ENCODE data around the gene LINS1. TPM values are rescaled to one million over a fixed set of nuclear protein-coding genes. Genes with fewer than 3 reads are reported as not detected.

Gene LINS1
- total RNA-seq, 1 experiment from 2014 or later = 14.4 TPM

DNA sequence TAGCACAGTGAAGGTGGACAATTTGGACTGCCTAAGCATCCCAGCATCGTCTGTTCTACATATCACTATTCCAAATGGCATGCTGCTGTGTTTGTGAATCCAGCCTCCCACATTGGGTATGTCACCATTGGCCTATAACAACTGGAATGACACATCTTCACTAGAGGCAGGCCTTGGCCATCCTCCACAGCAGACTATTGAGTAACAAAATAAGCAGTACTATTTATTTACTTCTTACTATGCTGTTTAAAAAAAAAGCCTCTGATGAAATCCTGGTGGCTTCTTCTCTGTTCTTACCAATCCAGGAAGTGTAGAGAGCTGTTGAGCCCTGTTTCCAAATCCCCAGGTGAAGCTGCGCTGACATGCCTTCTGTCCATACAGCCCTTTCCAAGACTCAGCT, 42.7 kb downstream of the LINS1 start:
- no peak for DNase-seq (ENCODE audit: low spot score)

DNA sequence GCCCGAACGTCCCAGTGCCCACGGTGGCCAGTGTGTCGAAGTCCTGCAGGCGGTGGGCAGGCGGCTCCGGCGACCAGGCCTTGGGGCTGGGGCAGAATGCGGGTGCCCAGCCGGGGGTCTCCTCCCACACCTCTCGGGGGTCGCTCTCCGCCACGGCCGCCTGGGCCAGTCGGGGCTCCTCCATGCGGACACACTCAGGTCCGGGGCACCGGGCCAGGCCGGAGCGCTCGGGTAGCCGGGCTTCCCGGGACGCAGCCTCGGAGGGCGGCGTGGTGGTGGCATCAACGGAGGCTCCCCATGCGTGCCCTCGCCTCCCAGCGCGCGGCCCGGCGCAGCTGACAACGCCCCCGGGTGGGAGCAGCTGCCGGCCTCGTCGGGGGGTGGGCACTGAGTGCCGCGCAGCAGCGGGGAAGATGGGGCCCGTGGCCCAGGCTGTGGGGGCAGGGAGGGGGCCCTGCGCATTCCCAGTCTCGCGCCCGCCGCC, 43.2 kb downstream of the LINS1 start:
- no peak for DNase-seq (ENCODE audit: low spot score)

DNA sequence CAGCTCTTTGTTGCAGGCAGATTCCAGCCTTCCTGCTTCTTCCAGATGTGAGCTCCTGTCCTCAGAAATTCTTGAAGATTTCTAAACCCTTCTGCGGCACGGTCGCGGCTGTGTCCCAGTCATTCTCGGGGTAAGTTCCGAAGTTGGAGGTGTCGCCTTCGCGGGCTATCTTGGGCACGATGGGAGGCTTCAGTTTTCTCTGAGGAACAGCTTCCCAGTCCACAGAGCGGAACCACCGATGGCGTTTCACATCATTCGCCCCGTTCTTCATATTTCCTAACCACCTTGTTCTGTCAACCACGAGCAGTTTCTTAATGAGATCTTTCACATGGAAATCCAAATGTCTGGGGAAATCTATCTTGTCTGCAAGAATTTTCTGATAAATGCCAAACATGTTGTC, 48.5 kb downstream of the LINS1 start:
- DNase-seq (ENCODE audit: low spot score) = no peak

DNA sequence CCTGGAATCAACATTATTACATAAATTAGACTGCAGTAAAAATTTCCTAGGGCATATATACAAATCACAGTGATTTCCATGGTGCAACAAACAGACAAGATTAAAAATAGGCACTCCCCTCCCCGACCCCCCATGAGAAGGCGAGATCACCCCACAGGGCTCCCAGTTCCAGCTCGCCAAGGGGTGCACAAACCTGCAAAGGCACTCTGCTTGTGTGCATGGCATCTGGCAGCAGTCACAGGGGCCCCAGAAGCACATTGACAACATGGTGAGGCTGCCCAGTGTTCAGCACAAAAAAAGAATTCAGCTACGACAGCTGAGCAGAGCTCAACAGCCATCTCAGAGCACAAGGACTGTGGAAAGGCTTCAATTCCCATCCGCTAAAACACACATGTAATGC, 54.0 kb downstream of the LINS1 start:
- DNase-seq (ENCODE audit: low spot score) = no peak

DNA sequence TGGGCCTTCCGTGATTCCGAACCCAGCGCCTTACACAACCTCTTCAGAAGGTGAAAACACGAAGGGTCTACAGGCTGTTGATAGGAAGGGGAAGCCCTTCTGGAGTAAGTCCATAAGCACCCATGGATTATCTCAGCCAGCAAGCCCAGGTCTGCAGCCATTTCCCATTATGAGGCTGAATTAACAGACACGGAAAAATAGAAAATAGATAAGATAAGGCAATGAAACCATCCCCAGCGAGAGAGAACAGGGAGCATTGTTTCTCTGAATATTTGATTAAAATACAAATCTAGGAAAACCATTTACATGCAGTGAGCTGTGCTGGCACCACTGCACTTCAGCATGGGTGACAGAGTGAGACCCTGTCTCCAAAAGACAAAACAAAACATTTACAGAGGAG, 57.0 kb downstream of the LINS1 start:
- DNase-seq (ENCODE audit: low spot score) = no peak

DNA sequence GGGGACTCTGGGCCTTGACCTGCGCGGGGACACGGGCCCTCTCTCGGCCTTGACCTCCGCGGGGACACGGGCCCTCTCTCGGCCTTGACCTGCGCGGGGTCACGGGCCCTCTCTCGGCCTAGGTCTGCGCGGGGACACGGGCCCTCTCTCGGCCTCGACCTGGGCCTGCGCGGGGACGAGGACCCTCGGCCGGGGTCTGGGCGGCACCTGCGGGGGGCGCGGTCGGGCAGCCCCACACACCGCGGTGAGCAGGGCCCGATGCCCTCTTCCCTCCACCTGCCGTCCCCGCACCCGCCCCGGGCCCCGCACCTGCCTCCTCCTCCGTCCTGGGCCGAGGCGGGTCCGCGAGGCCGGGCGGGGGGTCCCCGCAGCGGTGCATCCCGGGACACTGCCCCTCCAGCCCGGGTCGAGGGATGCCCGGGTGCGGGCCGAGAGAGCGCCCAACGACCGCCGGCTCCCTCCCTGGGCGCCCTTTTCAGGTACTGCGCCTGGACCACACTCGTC, 57.6 kb downstream of the LINS1 start:
- DNase-seq (ENCODE audit: low spot score) = no peak

DNA sequence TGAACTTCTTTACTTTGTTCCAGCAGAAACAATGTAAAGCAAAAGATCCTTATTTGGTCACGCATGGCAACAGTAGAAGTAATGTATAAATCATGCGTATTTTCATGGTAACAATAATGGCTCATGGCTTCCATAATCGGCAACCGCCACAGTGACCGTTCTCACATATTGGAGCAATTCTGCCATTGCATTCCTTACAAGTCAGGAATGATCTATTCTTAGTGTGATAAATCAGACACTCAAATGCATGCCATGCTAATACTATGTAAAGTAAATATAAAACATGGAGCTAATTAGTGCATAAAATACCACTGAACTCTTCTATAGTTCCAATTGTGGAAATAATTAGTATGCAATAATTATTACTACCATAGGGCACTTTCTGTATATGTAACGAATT, 59.7 kb downstream of the LINS1 start:
- DNase-seq (ENCODE audit: low spot score) = no peak

DNA sequence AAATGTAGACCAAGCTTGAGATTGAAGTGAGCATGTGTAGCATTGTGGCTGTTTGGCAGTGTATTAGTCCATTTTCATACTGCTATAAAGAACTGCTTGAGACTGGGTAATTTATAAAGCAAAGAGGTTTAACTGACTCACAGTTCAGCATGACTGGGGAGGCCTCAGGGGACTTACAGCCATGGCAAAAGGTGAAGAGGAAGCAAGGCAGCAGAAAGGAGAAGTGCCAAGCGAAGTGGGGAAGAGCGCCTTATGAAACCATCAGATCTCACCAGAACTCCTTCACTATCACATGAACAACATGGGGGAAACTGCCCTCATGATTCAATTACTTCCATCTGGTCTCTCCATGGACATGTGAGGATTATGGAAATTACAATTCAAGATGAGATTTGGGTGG, 64.7 kb downstream of the LINS1 start:
- no peak for DNase-seq (ENCODE audit: low spot score)

DNA sequence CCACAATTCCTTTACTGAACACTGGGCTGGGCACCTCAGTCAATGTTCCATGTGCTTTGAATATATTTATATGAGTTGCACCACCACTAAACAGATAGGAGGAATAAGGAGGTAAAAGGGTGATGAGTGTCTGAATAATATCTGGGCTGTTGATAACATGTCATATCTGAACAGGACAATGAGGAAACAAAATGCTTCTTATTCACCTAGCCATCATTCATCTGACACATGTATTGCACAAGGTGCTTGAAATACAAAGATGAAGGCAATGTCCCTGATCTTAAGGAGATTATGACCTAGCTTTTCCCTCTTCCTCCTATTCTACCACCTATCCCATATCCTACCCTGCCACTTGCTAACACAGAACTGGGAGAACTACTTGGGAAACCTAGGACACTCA, 65.3 kb downstream of the LINS1 start:
- DNase-seq (ENCODE audit: low spot score) = no peak

DNA sequence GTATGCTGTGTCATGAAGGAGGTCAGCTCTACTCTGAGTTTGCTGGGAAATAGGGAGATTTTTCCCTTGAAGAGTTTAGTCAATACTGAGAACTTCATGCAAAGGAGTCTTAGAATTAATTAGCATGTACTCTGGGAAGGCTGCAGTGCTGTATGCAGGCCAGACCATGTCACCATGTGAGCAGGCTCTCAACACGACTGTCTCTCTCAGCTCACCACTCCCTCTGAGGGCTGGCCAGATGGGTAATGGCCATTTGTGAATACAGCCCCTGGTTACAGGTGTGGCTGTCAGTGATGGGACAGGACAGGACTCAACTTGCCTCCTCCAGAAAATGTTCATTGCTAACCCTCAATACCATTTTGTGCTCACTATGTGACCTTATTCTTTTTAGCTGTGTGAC, 68.1 kb downstream of the LINS1 start:
- no peak for DNase-seq (ENCODE audit: low spot score)

DNA sequence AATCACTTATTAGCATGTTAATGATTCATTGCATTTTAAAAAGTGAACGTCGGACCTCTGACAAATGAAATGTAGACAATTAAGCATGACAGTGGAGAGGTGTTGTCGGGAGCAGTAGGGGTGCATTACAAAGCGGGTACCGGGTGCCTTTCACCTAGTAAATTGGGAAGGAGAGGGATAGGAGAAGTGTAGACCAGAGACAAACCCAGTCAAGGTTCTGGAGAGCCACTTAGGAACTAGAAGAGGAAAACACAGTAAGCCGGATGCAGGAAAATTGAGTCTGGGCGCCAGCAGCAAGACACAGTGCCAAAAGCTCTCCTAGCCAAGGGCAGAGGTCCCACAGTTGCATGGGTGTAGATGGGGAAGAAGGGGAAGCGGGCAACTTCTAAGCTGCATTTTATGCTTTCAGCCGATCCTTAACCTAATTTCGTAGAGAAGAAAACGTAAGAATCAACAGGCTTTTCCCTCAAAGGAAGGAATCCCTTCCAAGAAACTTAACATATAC, 70.1 kb downstream of the LINS1 start:
- no peak for DNase-seq (ENCODE audit: low spot score)

DNA sequence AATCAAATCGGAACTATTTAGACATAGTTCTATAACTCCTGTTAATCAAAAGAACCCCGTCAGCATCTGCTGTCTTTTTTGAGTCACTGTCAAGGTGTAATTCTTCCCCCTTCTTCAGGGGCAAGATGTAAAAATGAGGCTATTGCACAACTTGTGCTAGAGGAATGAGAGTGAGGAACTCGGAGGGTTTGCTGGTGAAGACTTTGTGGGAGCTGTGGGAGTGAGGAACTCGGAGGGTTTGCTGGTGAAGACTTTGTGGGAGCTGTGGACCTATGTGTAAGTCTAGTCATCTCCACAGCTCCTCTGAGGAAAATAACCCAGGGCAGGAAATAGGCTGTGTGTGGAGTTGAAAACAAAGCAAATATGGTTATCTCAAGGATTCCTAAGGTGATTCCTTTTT, 70.8 kb downstream of the LINS1 start:
- no peak for DNase-seq (ENCODE audit: low spot score)

DNA sequence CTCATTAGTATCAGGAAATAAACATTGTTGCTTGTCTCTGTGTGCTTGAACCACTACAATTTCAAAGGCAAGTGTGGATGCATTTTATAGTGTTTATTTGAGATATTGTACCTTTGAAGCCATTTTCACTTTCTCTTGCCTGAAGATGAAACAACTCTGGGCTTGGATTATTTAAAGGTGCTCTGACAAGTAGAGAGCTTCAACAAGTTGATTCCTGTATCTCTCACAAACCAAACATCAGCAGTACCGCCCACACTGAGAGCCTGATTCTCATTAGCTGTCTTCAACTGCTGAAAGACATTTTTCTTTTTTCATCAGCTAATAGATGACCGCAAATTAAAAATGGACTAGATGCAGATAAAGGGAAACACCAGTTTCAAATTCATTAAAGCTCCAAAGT, 72.4 kb downstream of the LINS1 start:
- DNase-seq (ENCODE audit: low spot score) = no peak

DNA sequence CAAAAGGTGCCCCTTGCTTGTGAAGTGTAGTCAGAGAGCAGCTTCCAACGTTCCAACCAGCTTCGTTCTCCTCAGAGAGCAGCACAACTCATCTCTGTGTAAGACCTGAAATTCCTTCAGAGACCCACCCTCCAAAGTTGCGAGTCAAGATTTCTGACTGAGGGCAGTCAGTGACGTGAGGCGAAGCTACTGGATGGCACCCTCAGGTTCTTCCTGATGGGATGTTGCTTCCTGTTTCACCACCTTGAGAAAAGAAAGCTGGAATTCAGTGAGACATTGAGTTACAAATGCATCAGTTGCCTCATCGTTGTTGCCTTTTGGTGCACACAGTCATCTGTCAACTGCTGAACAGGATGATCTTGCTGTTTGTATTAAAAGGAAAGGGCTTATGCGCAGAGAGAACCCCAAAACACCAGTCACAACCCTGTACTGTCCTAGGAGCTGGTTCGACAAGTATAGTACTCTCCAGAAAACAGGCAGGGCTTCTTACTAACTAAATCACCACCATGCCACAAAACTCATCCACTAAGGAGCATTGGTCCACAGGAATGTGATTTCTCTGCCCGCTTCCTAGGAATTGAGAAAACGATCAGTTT, 73.1 kb downstream of the LINS1 start, which contains the start of gene CERS3:
CERS3 (minus strand) TSS at position 118 of the 596 bp plus-strand sequence. CDS start 27,101 bp downstream, outside the sequence.
- DNase-seq (ENCODE audit: low spot score) = no peak

DNA sequence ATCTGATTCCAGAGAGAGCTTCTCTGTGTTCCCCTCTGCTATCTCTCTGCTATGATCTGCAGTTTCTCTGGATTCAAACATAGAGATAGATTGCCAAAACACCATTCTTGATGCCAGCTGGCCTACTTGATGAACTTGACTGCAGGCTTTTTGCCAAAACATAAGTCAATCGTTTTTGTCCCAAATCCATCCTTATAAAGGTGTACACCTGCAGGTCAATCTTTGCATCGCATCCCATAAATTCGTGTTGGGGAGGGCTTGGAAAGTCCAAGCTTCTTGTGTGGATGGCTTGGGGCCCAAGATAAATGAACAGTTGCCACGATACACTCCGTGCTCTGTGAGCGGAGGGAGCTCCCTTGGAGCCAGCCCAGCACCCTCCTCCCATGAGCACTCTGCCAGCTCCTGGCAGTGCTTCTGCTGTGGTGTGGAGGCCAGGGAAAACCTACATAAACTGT, 75.9 kb downstream of the LINS1 start:
- no peak for DNase-seq (ENCODE audit: low spot score)

DNA sequence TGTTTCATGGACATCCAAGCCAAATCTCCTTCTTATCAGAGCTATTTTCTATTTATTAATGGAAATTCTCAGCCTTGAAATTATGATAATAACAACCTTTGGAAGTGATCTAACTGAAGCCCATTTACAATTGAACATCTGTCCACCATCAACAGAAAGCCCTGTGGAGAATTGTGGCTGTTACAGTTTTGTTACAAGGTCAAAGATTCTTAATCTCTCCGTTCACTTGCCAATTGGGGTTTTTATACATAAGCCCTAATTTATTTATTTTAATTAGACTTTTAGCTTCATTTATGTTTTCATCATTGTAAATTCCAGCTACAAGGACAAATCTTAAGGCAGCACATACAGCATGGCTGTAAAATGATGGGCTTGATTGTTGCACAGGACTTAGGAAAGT, 76.5 kb downstream of the LINS1 start:
- no peak for DNase-seq (ENCODE audit: low spot score)

DNA sequence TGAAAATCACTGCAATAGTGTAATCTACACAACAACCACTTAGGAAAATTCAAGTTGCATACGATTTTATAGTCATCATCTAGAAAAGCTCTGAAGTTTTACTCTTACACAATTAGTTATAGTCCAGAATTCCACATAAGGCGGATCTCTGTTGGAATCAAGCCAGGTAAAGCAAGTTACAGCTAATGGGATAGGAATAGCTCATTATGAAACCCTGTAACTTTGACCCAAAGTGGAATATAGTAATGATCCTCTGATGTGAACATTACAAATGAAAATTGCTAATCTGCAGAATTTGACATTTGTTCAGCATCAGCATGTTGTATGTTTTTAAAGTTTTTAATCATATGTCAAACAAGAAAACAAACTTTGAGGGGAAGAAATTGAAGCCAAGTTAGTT, 77.7 kb downstream of the LINS1 start:
- DNase-seq (ENCODE audit: low spot score) = no peak

DNA sequence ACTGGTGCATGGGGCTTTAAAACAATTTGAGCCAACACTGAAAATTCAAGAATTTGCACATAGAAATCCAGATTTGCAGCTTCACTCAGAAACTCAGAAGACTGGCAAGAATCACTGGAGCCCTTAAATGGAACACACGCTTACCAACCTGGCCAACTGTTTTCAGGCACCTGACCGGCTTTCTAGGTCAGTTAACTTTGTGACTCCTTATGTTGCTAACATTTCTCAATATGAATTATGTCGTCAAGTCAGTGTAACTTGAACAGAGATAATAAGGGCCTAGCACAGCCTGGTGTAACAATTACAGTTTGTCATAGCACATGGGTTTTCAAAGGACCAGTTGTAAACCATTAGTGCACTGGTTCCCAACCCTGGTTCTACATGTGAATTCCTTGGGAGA, 80.1 kb downstream of the LINS1 start:
- DNase-seq (ENCODE audit: low spot score) = no peak

DNA sequence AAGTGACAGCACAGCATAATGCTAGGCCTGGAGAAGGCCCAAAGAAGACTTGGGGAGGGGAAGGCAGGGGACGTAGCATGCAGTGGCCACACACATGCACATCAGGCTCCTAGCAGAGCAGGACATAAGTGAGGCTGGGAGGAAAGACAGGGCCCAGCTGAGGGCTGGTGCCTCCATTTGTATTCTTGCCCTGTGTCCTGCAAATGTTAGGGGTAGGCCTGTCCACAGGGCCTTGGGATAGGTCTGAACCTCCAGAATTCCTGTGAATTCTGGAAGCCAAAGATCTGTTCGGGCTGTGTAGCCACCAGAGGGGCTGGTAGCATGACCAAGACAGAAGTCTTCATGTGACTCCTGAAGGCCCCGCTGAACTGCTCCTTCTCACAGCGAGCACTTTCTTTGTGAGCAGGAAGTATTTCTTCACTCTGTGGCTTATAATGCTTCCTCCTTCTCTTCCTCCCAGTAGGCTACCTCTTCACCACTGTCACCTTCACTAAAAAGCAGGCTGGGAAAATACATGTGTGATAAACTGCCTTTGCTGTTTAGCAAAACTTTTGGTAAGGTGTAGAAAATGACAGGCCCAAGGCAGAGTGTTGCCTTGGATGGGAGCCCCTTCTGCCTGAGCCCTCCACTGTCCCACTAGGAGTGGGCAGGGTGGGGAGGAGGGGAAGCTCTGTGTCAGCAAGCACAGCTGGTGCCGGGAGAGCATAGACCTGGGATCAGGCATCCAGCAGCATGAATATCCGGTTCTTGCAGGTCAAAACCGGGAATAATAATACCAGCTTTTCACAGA, 81.7 kb downstream of the LINS1 start:
- DNase-seq (ENCODE audit: low spot score) = no peak

DNA sequence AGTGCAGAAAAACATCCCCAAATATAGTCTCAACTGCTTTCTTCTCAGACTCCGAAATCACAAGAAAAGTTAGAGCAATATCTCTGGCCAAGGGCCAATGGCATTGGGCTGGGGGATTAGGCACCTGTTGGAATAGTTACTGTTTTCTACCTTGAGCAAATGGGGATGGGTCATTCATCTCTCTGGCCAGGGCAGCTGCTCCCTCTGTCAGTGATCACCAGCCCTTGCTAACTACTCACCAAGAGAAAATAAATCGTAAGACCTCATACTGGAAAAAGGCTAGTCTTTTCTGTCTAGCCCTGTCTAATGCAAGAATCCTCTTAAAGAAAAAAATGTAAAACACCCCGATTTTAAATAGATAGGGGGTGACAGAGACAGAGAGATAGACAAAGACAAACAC, 84.1 kb downstream of the LINS1 start:
- no peak for DNase-seq (ENCODE audit: low spot score)

All from H4 (cell line).